ENCODE data around the gene TTLL11.

GRCh38 chr9:122059955-122060324 is 33.2 kb downstream of the TTLL11 start:
- TF ChIP-seq POLR2A (IDR thresholded peaks at IDR 0.05; ENCODE audit: low read length) (no peak), GATA1 (IDR thresholded peaks at IDR 0.05; ENCODE audit: low read depth, low read length) (no peak)
